Activated CD4-positive, alpha-beta memory T cell treated with anti-CD3 and anti-CD28 coated beads, Interleukin-2, amount 10 ng/mL, durations not matched to agents 7 days and 5 days (primary cell): ENCODE measurements around the gene COL25A1. TPM values are rescaled to one million over a fixed set of nuclear protein-coding genes. Genes with fewer than 3 reads are reported as not detected.

Experiments used
- CTCF ChIA-PET: fragments of 350-600 bp; sonication (Branson Sonifier 250); formaldehyde crosslinking; loops from one replicate; lab custom pipeline; 2021; ENCODE audit warnings: antibody characterized with exemption, inconsistent platforms; lab: Charles Lee
- POLR2A ChIA-PET: fragments of 350-600 bp; sonication (Branson Sonifier 250); formaldehyde crosslinking; loops from one replicate; lab custom pipeline; 2021; ENCODE audit warnings: antibody characterized with exemption; lab: Charles Lee
- DNase-seq: peaks from one replicate; pipeline ENCODE4 v3.0.0-alpha.2; 2020
- H3K27ac Mint-ChIP-seq: one replicate; pipeline ENCODE4 v1.8.0; 2021; ENCODE audit warnings: mild to moderate bottlenecking, mixed read lengths
- H3K27me3 Mint-ChIP-seq: one replicate; pipeline ENCODE4 v1.8.0; 2021; ENCODE audit warnings: mixed read lengths
- H3K36me3 Mint-ChIP-seq: one replicate; pipeline ENCODE4 v1.8.0; 2021; ENCODE audit warnings: low read depth, mixed read lengths
- H3K4me1 Mint-ChIP-seq: one replicate; pipeline ENCODE4 v1.8.0; 2021; ENCODE audit warnings: mixed read lengths
- H3K4me3 Mint-ChIP-seq: one replicate; pipeline ENCODE4 v1.8.0; 2021; ENCODE audit warnings: mild to moderate bottlenecking, mixed read lengths
- H3K9me3 Mint-ChIP-seq: one replicate; pipeline ENCODE4 v1.8.0; 2021; ENCODE audit warnings: mixed read lengths
- total RNA-seq, 2 experiments: library from RNA; stranded (reverse); gene quantifications; one replicate each; pipeline ENCODE4 v1.2.3, GENCODE V29; 2021

COL25A1 gene
- total RNA-seq, 2 experiments from 2014 or later: not detected

DNA sequence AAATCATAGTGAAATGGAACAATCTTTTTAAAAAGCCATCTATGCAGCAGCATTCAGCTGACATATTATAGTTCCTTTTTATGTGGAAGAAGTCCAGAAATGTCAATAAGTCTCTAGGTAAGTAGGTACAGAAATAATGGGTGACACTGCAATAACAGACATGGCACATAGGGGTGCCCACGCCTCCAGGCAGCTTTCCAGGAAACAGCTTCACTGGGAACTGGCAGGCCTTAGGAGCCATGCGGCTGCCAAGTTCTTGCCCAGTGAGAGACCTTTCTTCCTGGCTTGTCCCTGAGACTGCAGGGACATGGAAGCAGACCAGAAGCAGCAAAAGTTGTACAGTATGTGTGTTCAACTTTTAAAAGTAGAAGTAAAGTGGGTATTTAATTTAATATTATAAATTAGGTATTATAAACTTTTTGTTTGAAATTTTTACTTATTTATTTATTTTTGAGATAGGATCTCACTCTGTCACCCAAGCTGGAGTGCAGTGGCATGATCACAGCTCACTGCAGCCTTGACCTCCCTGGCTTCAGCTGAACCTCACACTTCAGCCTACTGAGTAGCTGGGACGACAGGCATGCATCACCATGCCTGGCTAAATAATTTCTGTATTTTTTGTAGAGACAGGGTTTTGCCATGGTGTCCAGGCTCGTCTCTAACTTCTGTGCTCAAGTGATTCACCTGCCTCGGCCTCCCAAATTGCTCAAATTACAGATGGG is 527.5 kb downstream of the COL25A1 start:
- CTCF ChIA-PET: interaction anchor here (1.4 kb wide), 1 partner anchor 202 kb away, joined by 4 read pairs; no protein-coding TSS in a partner anchor
- H3K27ac Mint-ChIP-seq: no peak overlapping the region
- POLR2A ChIA-PET: no interaction called here
- no peaks in the 10 kb centered on the region for H3K9me3 Mint-ChIP-seq
- no peak overlapping the region for H3K4me3 Mint-ChIP-seq
- H3K36me3 Mint-ChIP-seq: no peaks in the 10 kb centered on the region
- peaks cover 13% of the 10 kb centered on the region for H3K27me3 Mint-ChIP-seq
- no peaks in the 10 kb centered on the region for H3K4me1 Mint-ChIP-seq
- DNase-seq: no peak

DNA sequence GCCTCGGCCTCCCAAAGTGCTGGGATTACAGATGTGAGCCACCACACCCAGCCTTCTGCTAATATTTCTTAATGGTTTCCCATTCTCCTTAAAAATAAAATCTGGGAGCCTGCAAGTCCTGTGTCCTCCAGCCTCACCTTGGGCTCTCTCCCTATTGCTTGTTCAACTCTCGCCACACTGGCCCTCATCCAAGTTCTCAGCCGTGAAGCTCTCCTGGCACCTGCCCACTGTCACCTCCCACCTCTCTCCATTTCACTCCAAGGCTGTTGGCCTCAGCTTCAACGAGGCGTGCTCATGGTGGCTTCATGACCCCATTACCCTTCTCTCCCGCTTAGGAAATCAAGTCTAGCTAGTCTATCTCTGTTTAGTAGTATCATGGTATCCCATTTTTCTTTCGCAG is 530.1 kb downstream of the COL25A1 start:
- no peak for DNase-seq
- H3K27ac Mint-ChIP-seq: no peak overlapping the region
- CTCF ChIA-PET: no interaction called here
- no peak overlapping the region for H3K4me3 Mint-ChIP-seq
- POLR2A ChIA-PET: no interaction called here
- no peaks in the 10 kb centered on the region for H3K9me3 Mint-ChIP-seq
- no peaks in the 10 kb centered on the region for H3K4me1 Mint-ChIP-seq
- no peaks in the 10 kb centered on the region for H3K36me3 Mint-ChIP-seq
- peaks cover 11% of the 10 kb centered on the region for H3K27me3 Mint-ChIP-seq

DNA sequence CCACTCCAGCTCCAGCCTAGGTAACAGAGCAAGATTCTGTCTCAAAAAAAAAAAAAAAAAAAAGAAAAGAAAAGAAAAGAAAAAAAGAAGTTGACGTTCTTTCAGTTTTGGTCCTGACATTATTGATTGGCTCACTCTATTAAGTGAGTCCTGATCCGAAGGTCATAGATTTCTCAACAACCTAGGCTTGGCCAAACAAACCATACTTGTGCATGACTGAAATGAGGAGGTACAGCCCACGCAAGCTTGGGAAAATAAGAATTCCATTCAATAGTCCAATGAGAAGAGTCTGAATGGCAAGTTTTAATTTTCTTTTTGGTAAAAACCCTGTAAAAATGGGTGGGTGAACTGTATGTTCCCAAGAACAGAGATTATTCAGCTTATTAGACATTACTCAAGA is 536.4 kb downstream of the COL25A1 start:
- POLR2A ChIA-PET: no interaction called here
- Mint-ChIP-seq H3K36me3 (peaks cover 5% of the 10 kb centered on the region), H3K4me3 (no peak overlapping the region), H3K27ac (no peak overlapping the region), H3K9me3 (no peaks in the 10 kb centered on the region), H3K4me1 (peaks cover 14% of the 10 kb centered on the region), H3K27me3 (peaks cover 30% of the 10 kb centered on the region)
- CTCF ChIA-PET: no interaction called here
- DNase-seq: no peak

DNA sequence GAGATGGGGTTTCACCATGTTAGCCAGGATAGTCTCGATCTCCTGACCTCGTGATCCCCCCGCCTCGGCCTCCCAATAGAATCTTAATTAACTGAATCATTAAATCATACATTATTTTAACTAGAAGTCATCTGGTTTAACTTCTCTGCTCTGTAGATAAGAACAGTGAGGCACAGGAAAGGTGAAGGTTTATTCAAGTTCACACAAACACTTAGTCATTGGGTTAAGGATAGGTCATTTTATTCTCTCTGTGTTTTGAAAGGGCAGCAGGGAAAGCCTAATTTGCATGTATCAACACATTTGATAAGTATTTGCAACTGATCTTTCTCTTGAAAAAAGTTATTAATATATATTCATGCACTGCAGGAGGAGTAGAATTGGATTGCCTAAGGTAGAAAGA is 538.5 kb downstream of the COL25A1 start:
- CTCF ChIA-PET: no interaction called here
- Mint-ChIP-seq H3K4me3 (no peak overlapping the region), H3K36me3 (peaks cover 5% of the 10 kb centered on the region), H3K27me3 (peaks cover 42% of the 10 kb centered on the region), H3K9me3 (no peaks in the 10 kb centered on the region), H3K4me1 (peaks cover 14% of the 10 kb centered on the region), H3K27ac (no peak overlapping the region)
- DNase-seq: no peak
- POLR2A ChIA-PET: no interaction called here

DNA sequence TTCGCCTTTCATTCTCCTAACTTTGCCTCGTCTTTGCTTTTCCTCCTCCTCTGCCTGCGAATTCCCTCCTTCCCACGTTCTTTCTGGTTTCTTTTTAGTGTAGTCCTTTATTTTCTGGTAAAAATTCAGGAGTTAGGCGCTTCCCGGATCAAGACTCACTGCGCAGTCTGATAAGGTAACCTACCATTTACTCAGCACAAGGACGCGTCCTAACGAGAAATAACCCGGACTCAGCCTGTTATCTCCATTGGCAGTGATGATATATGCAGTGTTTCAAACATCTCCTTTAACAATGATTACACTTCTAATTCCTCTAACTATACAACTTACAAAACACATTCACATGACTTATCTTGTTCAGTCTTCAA is 539.2 kb downstream of the COL25A1 start:
- peaks cover 5% of the 10 kb centered on the region for H3K36me3 Mint-ChIP-seq
- H3K27ac Mint-ChIP-seq: no peak overlapping the region
- peaks cover 42% of the 10 kb centered on the region for H3K27me3 Mint-ChIP-seq
- POLR2A ChIA-PET: interaction anchor here (0.6 kb wide), 1 partner anchor 113 kb away, joined by 3 read pairs; the partner anchor contains the start of gene OSTC
- H3K4me1 Mint-ChIP-seq: peaks cover 14% of the 10 kb centered on the region
- peak overlapping the region; percentile 64 for H3K4me3 Mint-ChIP-seq
- CTCF ChIA-PET: no interaction called here
- DNase-seq: no peak
- no peaks in the 10 kb centered on the region for H3K9me3 Mint-ChIP-seq

DNA sequence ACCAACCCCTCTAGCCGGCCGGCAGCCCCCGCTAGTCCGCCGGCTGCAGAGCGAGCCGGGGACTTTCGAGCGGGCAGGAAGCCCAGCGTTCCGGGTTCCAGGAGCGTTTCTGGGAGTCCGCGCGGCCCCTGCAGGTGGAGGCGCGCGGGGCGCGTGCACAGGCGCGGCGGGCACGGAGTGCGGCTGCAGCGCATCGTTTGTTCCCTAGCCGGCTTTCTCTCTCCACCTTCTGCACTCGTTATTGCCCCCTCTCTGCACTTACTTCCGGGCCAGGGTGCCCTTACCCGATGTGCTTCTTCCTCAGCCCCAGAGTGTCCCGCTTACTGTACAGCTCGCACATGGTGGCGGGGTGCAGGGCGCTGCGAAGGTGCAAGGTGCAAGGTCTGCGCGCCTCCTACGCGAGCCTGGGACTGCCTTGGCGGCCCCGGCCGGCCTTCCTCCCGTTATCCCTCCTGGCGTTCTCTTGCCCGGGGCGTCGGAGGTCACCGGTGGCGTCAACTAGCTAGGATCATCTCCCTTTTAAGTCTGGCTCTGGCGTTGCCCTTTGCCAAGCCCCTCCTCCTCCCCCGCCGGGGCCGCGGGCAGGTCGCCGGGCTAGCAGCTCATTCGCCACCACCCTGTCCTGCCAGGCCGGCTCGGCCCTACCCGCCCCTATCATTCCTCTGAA is 539.8 kb downstream of the COL25A1 start, which contains the start of gene ETNPPL:
ETNPPL (minus strand) TSS at position 495 of the 667 bp plus-strand sequence; CDS start at position 340, 155 bp downstream.
- ChIA-PET POLR2A (interaction anchor here (0.6 kb wide), 1 partner anchor 112 kb away, joined by 3 read pairs; the partner anchor contains the start of gene OSTC), CTCF (interaction anchor here (1.2 kb wide), 1 partner anchor 13 kb away, joined by 3 read pairs; no protein-coding TSS in a partner anchor)
- H3K4me3 Mint-ChIP-seq: peak within 1 kb of the TSS; percentile 64
- no peak within 1 kb of the TSS for H3K27ac Mint-ChIP-seq
- peak; percentile 26 for DNase-seq
- H3K27me3 Mint-ChIP-seq: peaks cover 42% of the 10 kb centered on the region
- peaks cover 14% of the 10 kb centered on the region for H3K4me1 Mint-ChIP-seq
- H3K36me3 Mint-ChIP-seq: peaks cover 5% of the 10 kb centered on the region
- H3K9me3 Mint-ChIP-seq: no peaks in the 10 kb centered on the region

Other genes with a start within 250 kb of the COL25A1 start
- 10 to 100 TPM; 25.7 to 27.0 TPM for gene SEC24B, start 131.2 kb upstream of the COL25A1 start, total RNA-seq